Caco-2 (cell line): Measurements from ENCODE around the gene ETV6. TPM values are rescaled to one million over a fixed set of nuclear protein-coding genes. Genes with fewer than 3 reads are reported as not detected.

Experiments
- BruUV-seq: library from RNA; stranded (reverse); fragments of 400-500 nt; replicated peaks from 2 replicates; lab custom pipeline; 2021; lab: Mats Ljungman, UMichigan
- CTCF ChIA-PET: fragments of 300-600 bp; sonication (Branson Sonifier 250); formaldehyde crosslinking; loops from one replicate; lab custom pipeline; 2022; ENCODE audit warnings: antibody characterized with exemption; lab: Charles Lee
- POLR2A ChIA-PET: fragments of 300-600 bp; sonication (Branson Sonifier 250); formaldehyde crosslinking; loops from one replicate; lab custom pipeline; 2022; ENCODE audit warnings: antibody characterized with exemption; lab: Charles Lee
- DNase-seq, 2 experiments: peaks; one replicate each; pipeline versions ENCODE4 v3.0.0 to v3.0.0-alpha.2; 2020 to 2022
- H3K27me3 ChIP-seq: replicated peaks from 2 replicates; pipeline ENCODE4 v1.6.0; 2011; ENCODE audit warnings: low read length; ENCODE audit not compliant: control insufficient read depth, insufficient read depth
- H3K36me3 ChIP-seq: 2 replicates; pipeline ENCODE4 v1.5.1; 2011; ENCODE audit warnings: low read length; ENCODE audit not compliant: control insufficient read depth, insufficient read depth
- H3K4me1 ChIP-seq: fragments of 250-450 bp; sonication (Bioruptor Pico); 2 replicates; pipeline ENCODE4 v1.5.1; 2020; ENCODE audit warnings: mild to moderate bottlenecking
- H3K4me3 ChIP-seq: 2 replicates; pipeline ENCODE4 v1.5.1; 2011; ENCODE audit warnings: low read depth, mild to moderate bottlenecking, control low read depth, low read length
- H3K9me3 ChIP-seq: fragments of 250-450 bp; sonication (Bioruptor Pico); 2 replicates; pipeline ENCODE4 v1.5.1; 2020; ENCODE audit warnings: mild to moderate bottlenecking, moderate library complexity
- H3K27ac Mint-ChIP-seq: one replicate; pipeline ENCODE4 v1.8.0; 2022; ENCODE audit warnings: mixed read lengths; ENCODE audit not compliant: unreplicated experiment
- H3K27me3 Mint-ChIP-seq: one replicate; pipeline ENCODE4 v1.8.0; 2022; ENCODE audit warnings: mixed read lengths; ENCODE audit not compliant: insufficient read depth, unreplicated experiment
- H3K36me3 Mint-ChIP-seq: one replicate; pipeline ENCODE4 v1.8.0; 2022; ENCODE audit warnings: mild to moderate bottlenecking, mixed read lengths; ENCODE audit not compliant: insufficient read depth, unreplicated experiment
- H3K4me1 Mint-ChIP-seq: one replicate; pipeline ENCODE4 v1.8.0; 2022; ENCODE audit warnings: low read depth, mixed read lengths; ENCODE audit not compliant: unreplicated experiment
- H3K4me3 Mint-ChIP-seq: one replicate; pipeline ENCODE4 v1.8.0; 2022; ENCODE audit warnings: mild to moderate bottlenecking, moderate library complexity, mixed read lengths; ENCODE audit not compliant: unreplicated experiment
- H3K9me3 Mint-ChIP-seq: one replicate; pipeline ENCODE4 v1.8.0; 2022; ENCODE audit warnings: mixed read lengths; ENCODE audit not compliant: unreplicated experiment
- intact Hi-C: fragments of 100-400 bp; cut with micrococcal nuclease; formaldehyde crosslinking; loops from one replicate; pipeline ENCODE4 v1.10.0; 2022; ENCODE audit not compliant: unreplicated experiment
- total RNA-seq: library from RNA; stranded (reverse); gene quantifications from 2 replicates; pipeline ENCODE4 v1.2.3, GENCODE V29; 2022
- TF ChIP-seq, protein P1 (sequence below), 2 experiments: fragments of 200-600 bp in 1 of 2; IDR thresholded peaks; 1 replicate in 1 of 2; 2 replicates in 1 of 2; pipeline versions ENCODE4 v1.5.1 to v1.8.0; 2011 to 2022; ENCODE audit warnings: antibody characterized with exemption in 1 of 2, control low read depth in 1 of 2, inconsistent platforms in 1 of 2, low read depth in 1 of 2, low read length in 1 of 2, mild to moderate bottlenecking in 1 of 2, moderate library complexity in 1 of 2; ENCODE audit not compliant: insufficient read depth in 1 of 2, severe bottlenecking in 1 of 2, unreplicated experiment in 1 of 2

ETV6 gene
- total RNA-seq, 1 experiment from 2014 or later: 15.6 TPM

GRCh38 chr12:11855983-11856374 is 206.5 kb downstream of the ETV6 start:
- no TSS peak for BruUV-seq
- ChIA-PET POLR2A (no interaction called here), CTCF (interaction anchor here (0.6 kb wide), 1 partner anchor 198 kb away, joined by 3 read pairs; no protein-coding TSS in a partner anchor)
- H3K36me3 Mint-ChIP-seq: no peaks in the 10 kb centered on the region
- Histone ChIP-seq H3K4me3 (no peak overlapping the region), H3K36me3 (no peaks in the 10 kb centered on the region), H3K9me3 (no peaks in the 10 kb centered on the region), H3K27me3 (no peaks in the 10 kb centered on the region), H3K4me1 (peaks cover 5% of the 10 kb centered on the region)
- TF ChIP-seq, protein P1, sequence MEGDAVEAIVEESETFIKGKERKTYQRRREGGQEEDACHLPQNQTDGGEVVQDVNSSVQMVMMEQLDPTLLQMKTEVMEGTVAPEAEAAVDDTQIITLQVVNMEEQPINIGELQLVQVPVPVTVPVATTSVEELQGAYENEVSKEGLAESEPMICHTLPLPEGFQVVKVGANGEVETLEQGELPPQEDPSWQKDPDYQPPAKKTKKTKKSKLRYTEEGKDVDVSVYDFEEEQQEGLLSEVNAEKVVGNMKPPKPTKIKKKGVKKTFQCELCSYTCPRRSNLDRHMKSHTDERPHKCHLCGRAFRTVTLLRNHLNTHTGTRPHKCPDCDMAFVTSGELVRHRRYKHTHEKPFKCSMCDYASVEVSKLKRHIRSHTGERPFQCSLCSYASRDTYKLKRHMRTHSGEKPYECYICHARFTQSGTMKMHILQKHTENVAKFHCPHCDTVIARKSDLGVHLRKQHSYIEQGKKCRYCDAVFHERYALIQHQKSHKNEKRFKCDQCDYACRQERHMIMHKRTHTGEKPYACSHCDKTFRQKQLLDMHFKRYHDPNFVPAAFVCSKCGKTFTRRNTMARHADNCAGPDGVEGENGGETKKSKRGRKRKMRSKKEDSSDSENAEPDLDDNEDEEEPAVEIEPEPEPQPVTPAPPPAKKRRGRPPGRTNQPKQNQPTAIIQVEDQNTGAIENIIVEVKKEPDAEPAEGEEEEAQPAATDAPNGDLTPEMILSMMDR (IDR thresholded peaks at IDR 0.05; ENCODE audit: insufficient read depth in 1 of 2, low read depth in 1 of 2, low read length in 1 of 2, severe bottlenecking in 1 of 2, unreplicated experiment in 1 of 2): no peak
- no peak overlapping the region for H3K27ac Mint-ChIP-seq
- no peak for DNase-seq
- intact Hi-C loops: no loop called here
- no peak overlapping the region for H3K4me3 Mint-ChIP-seq
- no peaks in the 10 kb centered on the region for H3K9me3 Mint-ChIP-seq
- H3K4me1 Mint-ChIP-seq: peaks cover 6% of the 10 kb centered on the region
- H3K27me3 Mint-ChIP-seq: no peaks in the 10 kb centered on the region

DNA sequence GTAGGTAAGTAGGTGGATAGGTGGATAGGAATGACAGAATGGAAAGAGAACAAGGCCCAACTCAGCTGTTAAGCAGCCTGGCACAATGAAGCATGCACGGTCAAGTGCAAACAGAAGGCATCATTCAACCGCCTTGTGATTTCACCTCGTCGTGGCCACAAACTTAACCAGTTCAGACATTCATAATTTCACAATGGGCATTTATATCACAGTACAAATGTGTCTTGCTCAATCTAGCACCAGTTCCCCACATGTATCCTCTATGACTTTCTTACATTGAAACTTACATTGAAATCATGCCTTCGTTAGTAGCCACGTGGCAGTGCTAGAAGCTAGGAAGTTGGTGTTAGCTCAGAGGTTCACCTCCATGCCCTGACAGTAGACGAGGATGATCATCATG is 207.5 kb downstream of the ETV6 start:
- H3K36me3 ChIP-seq: no peaks in the 10 kb centered on the region
- H3K27me3 Mint-ChIP-seq: no peaks in the 10 kb centered on the region
- H3K4me1 ChIP-seq: peaks cover 9% of the 10 kb centered on the region
- ChIA-PET CTCF (no interaction called here), POLR2A (interaction anchor here (0.5 kb wide), 1 partner anchor 35 kb away, joined by 4 read pairs; no protein-coding TSS in a partner anchor)
- TF ChIP-seq, protein P1 (IDR thresholded peaks at IDR 0.05; ENCODE audit: insufficient read depth in 1 of 2, low read depth in 1 of 2, low read length in 1 of 2, severe bottlenecking in 1 of 2, unreplicated experiment in 1 of 2): no peak
- H3K9me3 Mint-ChIP-seq: no peaks in the 10 kb centered on the region
- no peaks in the 10 kb centered on the region for H3K27me3 ChIP-seq
- peaks cover 16% of the 10 kb centered on the region for H3K4me1 Mint-ChIP-seq
- H3K9me3 ChIP-seq: no peaks in the 10 kb centered on the region
- no peak overlapping the region for H3K4me3 ChIP-seq
- H3K4me3 Mint-ChIP-seq: no peak overlapping the region
- no peak for DNase-seq
- no TSS peak for BruUV-seq
- no peaks in the 10 kb centered on the region for H3K36me3 Mint-ChIP-seq
- H3K27ac Mint-ChIP-seq: no peak overlapping the region
- intact Hi-C loops: no loop called here

GRCh38 chr12:11859705-11860425 is 210.4 kb downstream of the ETV6 start:
- Mint-ChIP-seq H3K36me3 (no peaks in the 10 kb centered on the region), H3K4me3 (no peak overlapping the region), H3K27ac (no peak overlapping the region), H3K27me3 (no peaks in the 10 kb centered on the region), H3K9me3 (peaks cover 12% of the 10 kb centered on the region), H3K4me1 (peaks cover 16% of the 10 kb centered on the region)
- H3K4me3 ChIP-seq: no peak overlapping the region
- intact Hi-C loops: no loop called here
- H3K9me3 ChIP-seq: no peaks in the 10 kb centered on the region
- no peak for DNase-seq
- ChIA-PET CTCF (no interaction called here), POLR2A (no interaction called here)
- H3K4me1 ChIP-seq: peaks cover 9% of the 10 kb centered on the region
- no peaks in the 10 kb centered on the region for H3K27me3 ChIP-seq
- TF ChIP-seq, protein P1 (IDR thresholded peaks at IDR 0.05; ENCODE audit: insufficient read depth in 1 of 2, low read depth in 1 of 2, low read length in 1 of 2, severe bottlenecking in 1 of 2, unreplicated experiment in 1 of 2): no peak
- no TSS peak for BruUV-seq
- no peaks in the 10 kb centered on the region for H3K36me3 ChIP-seq
